SK-N-SH treated with all-trans-retinoic acid at 6 μM for 48 hours (cell line): ENCODE data around the gene CPNE5.

ENCODE experiments used
- PATZ1 ChIP-seq: fragments of 250-450 bp; sonication (Bioruptor Pico); IDR thresholded peaks from 2 replicates; pipeline ENCODE4 v1.8.0; 2020; ENCODE audit warnings: mild to moderate bottlenecking, moderate library complexity, borderline replicate concordance
- RARB ChIP-seq: fragments of 250-450 bp; sonication (Bioruptor Pico); IDR thresholded peaks from 2 replicates; pipeline ENCODE4 v1.8.0; 2021; ENCODE audit warnings: mild to moderate bottlenecking, moderate library complexity

GRCh38 chr6:36809941-36810803, 29.1 kb downstream of the CPNE5 start:
- TF ChIP-seq RARB (CRISPR knock-in tag), result no peak
- TF ChIP-seq PATZ1 (CRISPR knock-in tag), result no peak
